SK-N-SH treated with all-trans-retinoic acid at 6 μM for 48 hours (cell line): ENCODE data around the gene FOXF1.

ENCODE experiments used
- ATAC-seq: fragments of 200-7000 bp; cut with Tn5 transposase; 3 replicates; pipeline ENCODE4 v1.9.1; 2020; ENCODE audit warnings: mild to moderate bottlenecking, moderate library complexity
- ARNTL ChIP-seq: fragments of 450-650 bp; formaldehyde crosslinking; IDR thresholded peaks from 2 replicates; pipeline ENCODE4 v1.5.0; 2020; ENCODE audit warnings: low read depth, mild to moderate bottlenecking, moderate library complexity, borderline replicate concordance
- BACH2 ChIP-seq: fragments of 250-450 bp; sonication (Bioruptor Pico); IDR thresholded peaks from 2 replicates; pipeline ENCODE4 v1.9.0; 2021; ENCODE audit warnings: mild to moderate bottlenecking, borderline replicate concordance
- CREB5 ChIP-seq: fragments of 250-450 bp; sonication (Bioruptor Pico); IDR thresholded peaks from 2 replicates; pipeline ENCODE4 v1.5.1; 2020; ENCODE audit warnings: low read depth, mild to moderate bottlenecking, moderate library complexity
- CSDC2 ChIP-seq: fragments of 250-450 bp; sonication (Bioruptor Pico); IDR thresholded peaks from 2 replicates; pipeline ENCODE4 v1.5.0; 2020; ENCODE audit warnings: mild to moderate bottlenecking, moderate library complexity
- ESRRG ChIP-seq: fragments of 250-450 bp; sonication (Bioruptor Pico); IDR thresholded peaks from 2 replicates; pipeline ENCODE4 v1.6.1; 2021; ENCODE audit warnings: mild to moderate bottlenecking
- GLIS3 ChIP-seq: fragments of 250-450 bp; sonication (Bioruptor Pico); IDR thresholded peaks from 2 replicates; pipeline ENCODE4 v1.5.0; 2020; ENCODE audit warnings: mild to moderate bottlenecking, moderate library complexity
- ISL1 ChIP-seq: fragments of 250-450 bp; sonication (Bioruptor Pico); IDR thresholded peaks from 2 replicates; pipeline ENCODE4 v2.1.2; 2022; ENCODE audit warnings: mild to moderate bottlenecking, moderate library complexity
- OSR1 ChIP-seq: fragments of 250-450 bp; sonication (Bioruptor Pico); IDR thresholded peaks from 2 replicates; pipeline ENCODE4 v1.8.0; 2022; ENCODE audit warnings: moderate library complexity, mild to moderate bottlenecking, inconsistent platforms
- POU6F1 ChIP-seq: fragments of 250-450 bp; sonication (Bioruptor Pico); IDR thresholded peaks from 2 replicates; pipeline ENCODE4 v1.8.0; 2021; ENCODE audit warnings: low read depth, mild to moderate bottlenecking, moderate library complexity, borderline replicate concordance
- RARB ChIP-seq: fragments of 250-450 bp; sonication (Bioruptor Pico); IDR thresholded peaks from 2 replicates; pipeline ENCODE4 v1.8.0; 2021; ENCODE audit warnings: mild to moderate bottlenecking, moderate library complexity
- SNAI2 ChIP-seq: fragments of 250-450 bp; sonication (Bioruptor Pico); IDR thresholded peaks from 2 replicates; pipeline ENCODE4 v1.5.0; 2020; ENCODE audit warnings: mild to moderate bottlenecking, moderate library complexity
- TCF4 ChIP-seq: fragments of 250-450 bp; sonication (Bioruptor Pico); IDR thresholded peaks from 2 replicates; pipeline ENCODE4 v1.8.0; 2021; ENCODE audit warnings: mild to moderate bottlenecking, moderate library complexity, borderline replicate concordance
- TOX ChIP-seq: fragments of 250-450 bp; sonication (Bioruptor Pico); IDR thresholded peaks from 2 replicates; pipeline ENCODE4 v1.8.0; 2021; ENCODE audit warnings: mild to moderate bottlenecking, moderate library complexity, borderline replicate concordance
- TSHZ2 ChIP-seq: fragments of 250-450 bp; sonication (Bioruptor Pico); IDR thresholded peaks from 2 replicates; pipeline ENCODE4 v1.5.0; 2020; ENCODE audit warnings: mild to moderate bottlenecking, moderate library complexity
- ZC3H10 ChIP-seq: fragments of 250-450 bp; sonication (Bioruptor Pico); IDR thresholded peaks from 2 replicates; pipeline ENCODE4 v1.5.1; 2021; ENCODE audit warnings: mild to moderate bottlenecking, moderate library complexity
- ZFP3 ChIP-seq: fragments of 250-450 bp; sonication (Bioruptor Pico); IDR thresholded peaks from 2 replicates; pipeline ENCODE4 v1.5.0; 2020; ENCODE audit warnings: mild to moderate bottlenecking, moderate library complexity
- ZFP30 ChIP-seq: fragments of 450-650 bp; formaldehyde crosslinking; IDR thresholded peaks from 2 replicates; pipeline ENCODE4 v1.5.0; 2022; ENCODE audit warnings: mild to moderate bottlenecking, moderate library complexity
- ZNF565 ChIP-seq: fragments of 450-650 bp; formaldehyde crosslinking; conservative IDR thresholded peaks from 2 replicates; pipeline ENCODE4 v1.5.0; 2020; ENCODE audit warnings: low read depth, mild to moderate bottlenecking, moderate library complexity
- ZNF70 ChIP-seq: fragments of 450-650 bp; formaldehyde crosslinking; IDR thresholded peaks from 2 replicates; pipeline ENCODE4 v1.5.0; 2020; ENCODE audit warnings: mild to moderate bottlenecking, moderate library complexity
- ZNF8 ChIP-seq: fragments of 450-650 bp; formaldehyde crosslinking; IDR thresholded peaks from 2 replicates; pipeline ENCODE4 v1.5.0; 2020; ENCODE audit warnings: mild to moderate bottlenecking, moderate library complexity
- TF ChIP-seq, protein P1 (sequence below): fragments of 250-450 bp; sonication (Bioruptor Pico); IDR thresholded peaks from 2 replicates; pipeline ENCODE4 v1.8.0; 2020; ENCODE audit warnings: mild to moderate bottlenecking, moderate library complexity, borderline replicate concordance

Gene FOXF1

GRCh38 chr16:86546638-86547013 lies 36.3 kb downstream of the FOXF1 start:
- no peak for ATAC-seq
- TF ChIP-seq OSR1 (CRISPR knock-in tag) (no peak), ZNF70 (no peak), BACH2 (CRISPR knock-in tag) (no peak), ZNF8 (CRISPR knock-in tag) (no peak), ISL1 (CRISPR knock-in tag) (no peak), ARNTL (CRISPR knock-in tag) (no peak), CREB5 (CRISPR knock-in tag) (no peak), ZFP30 (no peak), POU6F1 (CRISPR knock-in tag) (no peak), GLIS3 (no peak), TOX (CRISPR knock-in tag) (no peak), ZNF565 (CRISPR knock-in tag) (no peak), ZFP3 (CRISPR knock-in tag) (no peak), ZC3H10 (CRISPR knock-in tag) (no peak), SNAI2 (CRISPR knock-in tag) (no peak), TCF4 (CRISPR knock-in tag) (no peak), ESRRG (CRISPR knock-in tag) (no peak), RARB (CRISPR knock-in tag) (no peak)
- TF ChIP-seq, all 23 proteins: peak for 0

GRCh38 chr16:86547286-86547685 lies 37.0 kb downstream of the FOXF1 start:
- no peak for ATAC-seq
- no peak for TF ChIP-seq TSHZ2 (CRISPR knock-in tag)
- TF ChIP-seq ZNF70, result no peak
- TF ChIP-seq GLIS3, result no peak
- TF ChIP-seq CSDC2, result no peak
- TF ChIP-seq TOX (CRISPR knock-in tag), result no peak
- TF ChIP-seq ZFP30, result no peak
- no peak for TF ChIP-seq SNAI2 (CRISPR knock-in tag)
- TF ChIP-seq ZFP3 (CRISPR knock-in tag), result no peak
- no peak for TF ChIP-seq ARNTL (CRISPR knock-in tag)
- TF ChIP-seq RARB (CRISPR knock-in tag), result no peak
- TF ChIP-seq POU6F1 (CRISPR knock-in tag), result no peak
- no peak for TF ChIP-seq ISL1 (CRISPR knock-in tag)
- TF ChIP-seq, protein P1, sequence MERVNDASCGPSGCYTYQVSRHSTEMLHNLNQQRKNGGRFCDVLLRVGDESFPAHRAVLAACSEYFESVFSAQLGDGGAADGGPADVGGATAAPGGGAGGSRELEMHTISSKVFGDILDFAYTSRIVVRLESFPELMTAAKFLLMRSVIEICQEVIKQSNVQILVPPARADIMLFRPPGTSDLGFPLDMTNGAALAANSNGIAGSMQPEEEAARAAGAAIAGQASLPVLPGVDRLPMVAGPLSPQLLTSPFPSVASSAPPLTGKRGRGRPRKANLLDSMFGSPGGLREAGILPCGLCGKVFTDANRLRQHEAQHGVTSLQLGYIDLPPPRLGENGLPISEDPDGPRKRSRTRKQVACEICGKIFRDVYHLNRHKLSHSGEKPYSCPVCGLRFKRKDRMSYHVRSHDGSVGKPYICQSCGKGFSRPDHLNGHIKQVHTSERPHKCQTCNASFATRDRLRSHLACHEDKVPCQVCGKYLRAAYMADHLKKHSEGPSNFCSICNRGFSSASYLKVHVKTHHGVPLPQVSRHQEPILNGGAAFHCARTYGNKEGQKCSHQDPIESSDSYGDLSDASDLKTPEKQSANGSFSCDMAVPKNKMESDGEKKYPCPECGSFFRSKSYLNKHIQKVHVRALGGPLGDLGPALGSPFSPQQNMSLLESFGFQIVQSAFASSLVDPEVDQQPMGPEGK (CRISPR knock-in tag), result no peak
- TF ChIP-seq BACH2 (CRISPR knock-in tag), result no peak
